Activated effector memory CD4-positive, alpha-beta T cell treated with Interleukin-2 at 50 U/mL for 16 hours (primary cell): ENCODE results near the gene KASH5.

ENCODE experiments used
- DNase-seq: peaks from one replicate; pipeline ENCODE4 v3.0.0-alpha.2; 2020

Gene KASH5

GRCh38 chr19:49461656-49462055 lies 73.6 kb downstream of the KASH5 start:
- no peak for DNase-seq

GRCh38 chr19:49462492-49462891 lies 74.4 kb downstream of the KASH5 start:
- no peak for DNase-seq

GRCh38 chr19:49463960-49464740 lies 76.1 kb downstream of the KASH5 start:
- no peak for DNase-seq

GRCh38 chr19:49465371-49465770 lies 77.3 kb downstream of the KASH5 start:
- no peak for DNase-seq
